NCI-H1417 (cell line): ENCODE measurements around the gene CHMP2B.
"Not testable (repeated sequence)": the region's sequence is repeated elsewhere in the genome, so short reads cannot be mapped to it uniquely, and the experiment has no call there.

Experiments
- DNase-seq, 3 experiments: peaks; one replicate each; lab custom pipeline; 2025; lab: John Stamatoyannopoulos, UW

CHMP2B gene

GRCh38 chr3:87233805-87234204 lies 6.7 kb downstream of the CHMP2B start:
- no peak for DNase-seq

- no peak for DNase-seq
These were observed 9.0 kb downstream of the CHMP2B start for GRCh38 chr3:87236093-87236492.

- DNase-seq, result no peak
These were observed 19.7 kb downstream of the CHMP2B start for GRCh38 chr3:87246662-87247429.

GRCh38 chr3:87247430-87247773 lies 20.3 kb downstream of the CHMP2B start:
- peak in 2 of 3 experiments; percentile 27 to 72 for DNase-seq

- DNase-seq, result not testable (repeated sequence)
These were observed 21.1 kb downstream of the CHMP2B start for GRCh38 chr3:87248231-87248630.

- no peak for DNase-seq
These were observed 21.7 kb downstream of the CHMP2B start for GRCh38 chr3:87248831-87249230.

- DNase-seq, result no peak
These were observed 22.9 kb downstream of the CHMP2B start for GRCh38 chr3:87250009-87250408.

- DNase-seq, result peak; percentile 19 to 69 (median 43)
These were observed 33.2 kb downstream of the CHMP2B start for GRCh38 chr3:87260270-87260669.

GRCh38 chr3:87261925-87262324 lies 34.8 kb downstream of the CHMP2B start:
- no peak for DNase-seq

GRCh38 chr3:87267953-87268645 lies 41.0 kb downstream of the CHMP2B start:
- no peak for DNase-seq

- peak in 2 of 3 experiments; percentile 10 to 61 for DNase-seq
These were observed 41.6 kb downstream of the CHMP2B start for GRCh38 chr3:87268646-87269211.

GRCh38 chr3:87269723-87270122 lies 42.6 kb downstream of the CHMP2B start:
- no peak for DNase-seq

GRCh38 chr3:87270908-87271700 lies 44.0 kb downstream of the CHMP2B start:
- no peak for DNase-seq

- DNase-seq, result no peak
These were observed 45.7 kb downstream of the CHMP2B start for GRCh38 chr3:87272718-87273341.

GRCh38 chr3:87276484-87276883 lies 49.4 kb downstream of the CHMP2B start, which contains the start of gene POU1F1:
Gene POU1F1 (minus strand): TSS chr3:87276584. CDS start chr3:87276462, 122 bp downstream.
- DNase-seq, result no peak

GRCh38 chr3:87287011-87287410 lies 59.9 kb downstream of the CHMP2B start:
- DNase-seq, result no peak

- DNase-seq, result no peak
These were observed 61.3 kb downstream of the CHMP2B start for GRCh38 chr3:87288446-87288845.

GRCh38 chr3:87298111-87298718 lies 71.1 kb downstream of the CHMP2B start:
- DNase-seq, result peak in 2 of 3 experiments; percentile 30 to 80

- not testable (repeated sequence) for DNase-seq
These were observed 77.9 kb downstream of the CHMP2B start for GRCh38 chr3:87305031-87305430.
